CD8-positive, alpha-beta memory T cell (primary cell): ENCODE data around the gene NBDY. TPM values are rescaled to one million over a fixed set of nuclear protein-coding genes. Genes with fewer than 3 reads are reported as not detected.
A peak's percentile ranks its signal among the peaks of the same experiment; 100 is the strongest.

Experiments
- CTCF ChIA-PET: fragments of 350-600 bp; sonication (Branson Sonifier 250); formaldehyde crosslinking; loops from one replicate; lab custom pipeline; 2021; ENCODE audit warnings: antibody characterized with exemption; lab: Charles Lee
- POLR2A ChIA-PET: fragments of 350-600 bp; sonication (Branson Sonifier 250); formaldehyde crosslinking; loops from one replicate; lab custom pipeline; 2021; ENCODE audit warnings: antibody characterized with exemption; lab: Charles Lee
- DNase-seq, 5 donors: peaks; one replicate each; pipeline versions ENCODE4 v3.0.0 to v3.0.0-alpha.2; 2020 to 2022; ENCODE audit warnings: mixed read lengths in 1 of 5
- H3K27ac ChIP-seq: one replicate; pipeline ENCODE4 v1.7.0; 2013; ENCODE audit warnings: low read depth, mild to moderate bottlenecking, low read length, moderate library complexity
- H3K27me3 ChIP-seq: 2 replicates; pipeline ENCODE4 v1.7.0; 2013; ENCODE audit warnings: low read length, mild to moderate bottlenecking; ENCODE audit not compliant: insufficient read depth, poor library complexity, severe bottlenecking
- H3K36me3 ChIP-seq: 2 replicates; pipeline ENCODE4 v1.7.0; 2013; ENCODE audit warnings: mild to moderate bottlenecking, low read length, moderate library complexity; ENCODE audit not compliant: insufficient read depth
- H3K4me1 ChIP-seq: 2 replicates; pipeline ENCODE4 v1.7.0; 2013; ENCODE audit warnings: mild to moderate bottlenecking, low read length, moderate library complexity; ENCODE audit not compliant: insufficient read depth
- H3K4me3 ChIP-seq: 2 replicates; pipeline ENCODE4 v1.7.0; 2013; ENCODE audit warnings: mild to moderate bottlenecking, low read length
- H3K9me3 ChIP-seq: 2 replicates; pipeline ENCODE4 v1.7.0; 2013; ENCODE audit warnings: mild to moderate bottlenecking, low read length
- H3K27ac Mint-ChIP-seq, 8 donors: one replicate each; pipeline ENCODE4 v1.8.0; 2020 to 2021; ENCODE audit warnings: mixed read lengths in 8 of 8, mild to moderate bottlenecking in 6 of 8, inconsistent platforms in 3 of 8, moderate library complexity in 3 of 8
- H3K27me3 Mint-ChIP-seq, 2 donors: one replicate each; pipeline ENCODE4 v1.8.0; 2020 to 2021; ENCODE audit warnings: mixed read lengths in 2 of 2, mild to moderate bottlenecking in 1 of 2, moderate library complexity in 1 of 2
- H3K36me3 Mint-ChIP-seq, 3 donors: one replicate each; pipeline ENCODE4 v1.8.0; 2020 to 2021; ENCODE audit warnings: mixed read lengths in 3 of 3, inconsistent platforms in 1 of 3, mild to moderate bottlenecking in 1 of 3
- H3K4me1 Mint-ChIP-seq, 3 donors: one replicate each; pipeline ENCODE4 v1.8.0; 2020 to 2021; ENCODE audit warnings: mixed read lengths in 3 of 3, inconsistent platforms in 1 of 3, mild to moderate bottlenecking in 1 of 3
- H3K4me3 Mint-ChIP-seq, 7 donors: one replicate each; pipeline ENCODE4 v1.8.0; 2020 to 2021; ENCODE audit warnings: mixed read lengths in 7 of 7, mild to moderate bottlenecking in 6 of 7, moderate library complexity in 4 of 7, inconsistent platforms in 2 of 7
- H3K9me3 Mint-ChIP-seq, 5 donors: one replicate each; pipeline ENCODE4 v1.8.0; 2020 to 2022; ENCODE audit warnings: mixed read lengths in 5 of 5, mild to moderate bottlenecking in 3 of 5, moderate library complexity in 2 of 5, inconsistent platforms in 1 of 5
- polyA plus RNA-seq: library from polyadenylated mRNA; unstranded; fragments of 300-500 nt; fragmentation: Illumina TruSeq; gene quantifications from one replicate; pipeline ENCODE4 v1.2.3, GENCODE V29; 2021
- total RNA-seq, 2 experiments: library from RNA; stranded (reverse); gene quantifications; one replicate each; pipeline ENCODE4 v1.2.3, GENCODE V29; 2021

The NBDY gene
- total and polyA plus RNA-seq, 3 experiments from 2014 or later = 34.1 to 65.2 (median 34.8) TPM

GRCh38 chrX:56736219-56736618 is 7.2 kb downstream of the NBDY start:
- DNase-seq = no peak
- H3K4me3 Mint-ChIP-seq = no peak overlapping the region
- no peaks in the 10 kb centered on the region for H3K27me3 ChIP-seq
- H3K9me3 ChIP-seq = no peaks in the 10 kb centered on the region
- no peaks in the 10 kb centered on the region for H3K36me3 ChIP-seq
- peaks cover 0 to 45% (median 2%) of the 10 kb centered on the region in 3 donors for H3K36me3 Mint-ChIP-seq
- POLR2A ChIA-PET = no interaction called here
- no peak overlapping the region for H3K4me3 ChIP-seq
- peaks cover 0 to 5% of the 10 kb centered on the region in 2 donors for H3K27me3 Mint-ChIP-seq
- CTCF ChIA-PET = no interaction called here
- no peak overlapping the region for H3K27ac Mint-ChIP-seq
- H3K4me1 ChIP-seq = peaks cover 6% of the 10 kb centered on the region
- no peak overlapping the region for H3K27ac ChIP-seq
- no peaks in the 10 kb centered on the region for H3K9me3 Mint-ChIP-seq
- H3K4me1 Mint-ChIP-seq = peaks cover 30 to 57% (median 50%) of the 10 kb centered on the region in 3 donors

- Histone ChIP-seq H3K27me3 (no peaks in the 10 kb centered on the region), H3K36me3 (no peaks in the 10 kb centered on the region), H3K4me1 (peaks cover 2% of the 10 kb centered on the region), H3K27ac (no peak overlapping the region), H3K4me3 (no peak overlapping the region), H3K9me3 (no peaks in the 10 kb centered on the region)
- ChIA-PET POLR2A (no interaction called here), CTCF (no interaction called here)
- Mint-ChIP-seq H3K9me3 (peaks cover 0 to 2% (median 0%) of the 10 kb centered on the region in 5 donors), H3K36me3 (peaks cover 0 to 53% (median 3%) of the 10 kb centered on the region in 3 donors), H3K27me3 (peaks cover 0 to 9% of the 10 kb centered on the region in 2 donors), H3K4me1 (peaks cover 23 to 62% (median 53%) of the 10 kb centered on the region in 3 donors), H3K27ac (no peak overlapping the region), H3K4me3 (peak overlapping the region in 1 of 7 donors; percentile 5)
- DNase-seq = no peak
These were observed 9.6 kb downstream of the NBDY start for GRCh38 chrX:56738670-56739069.

- Histone ChIP-seq H3K4me3 (no peak overlapping the region), H3K9me3 (no peaks in the 10 kb centered on the region), H3K27ac (no peak overlapping the region), H3K4me1 (no peaks in the 10 kb centered on the region), H3K36me3 (no peaks in the 10 kb centered on the region), H3K27me3 (no peaks in the 10 kb centered on the region)
- no peak overlapping the region for H3K27ac Mint-ChIP-seq
- CTCF ChIA-PET = no interaction called here
- peaks cover 0 to 28% (median 2%) of the 10 kb centered on the region in 3 donors for H3K36me3 Mint-ChIP-seq
- peaks cover 0 to 2% (median 0%) of the 10 kb centered on the region in 5 donors for H3K9me3 Mint-ChIP-seq
- POLR2A ChIA-PET = no interaction called here
- peaks cover 15 to 69% (median 37%) of the 10 kb centered on the region in 3 donors for H3K4me1 Mint-ChIP-seq
- no peak for DNase-seq
- H3K27me3 Mint-ChIP-seq = peaks cover 0 to 11% of the 10 kb centered on the region in 2 donors
- H3K4me3 Mint-ChIP-seq = no peak overlapping the region
These were observed 16.0 kb downstream of the NBDY start for GRCh38 chrX:56744996-56745395.

GRCh38 chrX:56746996-56747395 is 18.0 kb downstream of the NBDY start:
- Mint-ChIP-seq H3K4me3 (no peak overlapping the region), H3K27me3 (peaks cover 0 to 6% of the 10 kb centered on the region in 2 donors), H3K9me3 (no peaks in the 10 kb centered on the region), H3K4me1 (peaks cover 13 to 68% (median 34%) of the 10 kb centered on the region in 3 donors), H3K36me3 (peaks cover 0 to 18% (median 2%) of the 10 kb centered on the region in 3 donors), H3K27ac (no peak overlapping the region)
- Histone ChIP-seq H3K27me3 (no peaks in the 10 kb centered on the region), H3K27ac (no peak overlapping the region), H3K36me3 (no peaks in the 10 kb centered on the region), H3K4me3 (no peak overlapping the region), H3K9me3 (no peaks in the 10 kb centered on the region), H3K4me1 (no peaks in the 10 kb centered on the region)
- ChIA-PET POLR2A (no interaction called here), CTCF (no interaction called here)
- no peak for DNase-seq

- Mint-ChIP-seq H3K36me3 (peaks cover 0 to 17% (median 0%) of the 10 kb centered on the region in 3 donors), H3K27me3 (no peaks in the 10 kb centered on the region), H3K27ac (peak overlapping the region in 3 of 8 donors; percentile 0 to 45 (median 3)), H3K4me3 (no peak overlapping the region), H3K9me3 (no peaks in the 10 kb centered on the region), H3K4me1 (peaks cover 14 to 61% (median 35%) of the 10 kb centered on the region in 3 donors)
- Histone ChIP-seq H3K27me3 (no peaks in the 10 kb centered on the region), H3K4me1 (peaks cover 5% of the 10 kb centered on the region), H3K36me3 (no peaks in the 10 kb centered on the region), H3K9me3 (no peaks in the 10 kb centered on the region), H3K27ac (no peak overlapping the region), H3K4me3 (no peak overlapping the region)
- no peak for DNase-seq
- CTCF ChIA-PET = no interaction called here
- POLR2A ChIA-PET = no interaction called here
These were observed 22.0 kb downstream of the NBDY start for GRCh38 chrX:56751071-56751470.

- no peak for DNase-seq
- Histone ChIP-seq H3K4me3 (no peak overlapping the region), H3K36me3 (no peaks in the 10 kb centered on the region), H3K4me1 (peaks cover 13% of the 10 kb centered on the region), H3K9me3 (no peaks in the 10 kb centered on the region), H3K27ac (no peak overlapping the region), H3K27me3 (no peaks in the 10 kb centered on the region)
- Mint-ChIP-seq H3K4me1 (peaks cover 24 to 46% (median 39%) of the 10 kb centered on the region in 3 donors), H3K27ac (peak overlapping the region in 1 of 8 donors; percentile 25), H3K9me3 (no peaks in the 10 kb centered on the region), H3K27me3 (no peaks in the 10 kb centered on the region), H3K4me3 (no peak overlapping the region), H3K36me3 (peaks cover 0 to 11% (median 0%) of the 10 kb centered on the region in 3 donors)
- CTCF ChIA-PET = no interaction called here
- POLR2A ChIA-PET = no interaction called here
These were observed 28.3 kb downstream of the NBDY start for GRCh38 chrX:56757327-56757726.

- H3K27me3 ChIP-seq = no peaks in the 10 kb centered on the region
- no peak for DNase-seq
- peaks cover 20% of the 10 kb centered on the region for H3K4me1 ChIP-seq
- H3K9me3 ChIP-seq = no peaks in the 10 kb centered on the region
- no peaks in the 10 kb centered on the region for H3K9me3 Mint-ChIP-seq
- ChIA-PET CTCF (no interaction called here), POLR2A (no interaction called here)
- H3K27me3 Mint-ChIP-seq = no peaks in the 10 kb centered on the region
- H3K36me3 ChIP-seq = no peaks in the 10 kb centered on the region
- H3K4me3 Mint-ChIP-seq = no peak overlapping the region
- H3K36me3 Mint-ChIP-seq = peaks cover 0 to 6% (median 0%) of the 10 kb centered on the region in 3 donors
- H3K27ac Mint-ChIP-seq = peak overlapping the region in 4 of 8 donors; percentile 16 to 77 (median 24)
- peaks cover 31 to 48% (median 44%) of the 10 kb centered on the region in 3 donors for H3K4me1 Mint-ChIP-seq
- H3K4me3 ChIP-seq = no peak overlapping the region
- H3K27ac ChIP-seq = no peak overlapping the region
These were observed 29.4 kb downstream of the NBDY start for GRCh38 chrX:56758456-56758855.

- peaks cover 0 to 1% of the 10 kb centered on the region in 2 donors for H3K27me3 Mint-ChIP-seq
- Histone ChIP-seq H3K4me3 (no peak overlapping the region), H3K27me3 (no peaks in the 10 kb centered on the region), H3K27ac (no peak overlapping the region), H3K9me3 (no peaks in the 10 kb centered on the region), H3K4me1 (peaks cover 28% of the 10 kb centered on the region), H3K36me3 (no peaks in the 10 kb centered on the region)
- H3K4me3 Mint-ChIP-seq = no peak overlapping the region
- H3K4me1 Mint-ChIP-seq = peaks cover 35 to 47% (median 45%) of the 10 kb centered on the region in 3 donors
- ChIA-PET CTCF (no interaction called here), POLR2A (no interaction called here)
- no peak for DNase-seq
- H3K9me3 Mint-ChIP-seq = no peaks in the 10 kb centered on the region
- peaks cover 0 to 4% (median 0%) of the 10 kb centered on the region in 3 donors for H3K36me3 Mint-ChIP-seq
- H3K27ac Mint-ChIP-seq = peak overlapping the region in 3 of 8 donors; percentile 8 to 52 (median 8)
These were observed 30.8 kb downstream of the NBDY start for GRCh38 chrX:56759736-56760409.
